ENCODE measurements around the gene UGT1A8. TPM values are rescaled to one million over a fixed set of nuclear protein-coding genes. Genes with fewer than 3 reads are reported as not detected.
"Not testable (repeated sequence)": the region's sequence is repeated elsewhere in the genome, so short reads cannot be mapped to it uniquely, and the experiment has no call there.

The UGT1A8 gene
- total and polyA plus RNA-seq, 8 donors, result not detected

DNA sequence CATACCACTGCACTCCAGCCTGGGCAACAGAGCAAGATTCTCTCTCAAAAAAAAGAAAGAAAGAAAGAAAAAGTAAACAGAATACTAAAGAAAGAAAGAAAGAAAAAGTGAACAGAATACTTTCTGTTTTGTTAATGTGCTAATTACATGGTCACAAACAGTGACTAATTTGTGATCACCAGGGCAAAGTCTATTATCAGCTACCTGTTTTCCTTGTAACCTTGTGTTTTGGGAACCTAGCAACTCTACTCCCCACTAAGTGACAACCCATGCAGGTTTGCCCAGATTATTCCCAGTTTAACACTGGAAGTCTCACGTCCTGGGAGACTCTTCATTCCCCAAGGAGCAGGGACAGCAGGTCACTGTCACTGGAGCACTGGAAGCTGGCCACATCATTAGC is 37.6 kb downstream of the UGT1A8 start:
- no peak overlapping the region for H3K27ac ChIP-seq
- no peaks in the 10 kb centered on the region for H3K36me3 ChIP-seq
- ATAC-seq, result no peak
- H3K4me3 ChIP-seq, result no peak overlapping the region
- no peaks in the 10 kb centered on the region for H3K27me3 ChIP-seq
- H3K4me1 ChIP-seq, result no peaks in the 10 kb centered on the region
- no peak for TF ChIP-seq CTCF (IDR thresholded peaks at IDR 0.05)
- DNase-seq, result no peak
- H3K9me3 ChIP-seq, result no peaks in the 10 kb centered on the region
- intact Hi-C loops (cut with DNase I), result no loop called here

DNA sequence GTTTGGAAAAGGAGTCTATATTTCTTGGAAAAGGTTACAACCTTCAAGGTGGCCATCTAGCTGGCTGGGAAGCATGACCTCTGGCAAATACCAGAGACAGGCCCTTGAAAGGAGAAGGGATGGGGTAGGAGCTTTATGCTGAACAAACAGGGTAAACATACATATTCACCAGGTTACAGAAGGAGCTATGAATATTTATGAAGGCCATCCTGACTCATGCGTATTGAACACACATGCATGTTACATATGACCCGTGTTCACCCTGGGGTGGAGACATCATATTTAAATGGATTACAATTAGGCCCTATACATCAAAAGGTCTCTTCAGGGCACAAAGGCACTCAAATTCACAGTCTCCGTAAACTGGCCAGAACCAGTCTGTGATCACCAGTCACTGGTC is 38.5 kb downstream of the UGT1A8 start:
- H3K27ac ChIP-seq; H3K9me3 ChIP-seq; H3K4me1 ChIP-seq; intact Hi-C loops (cut with DNase I); H3K4me3 ChIP-seq; H3K36me3 ChIP-seq; H3K27me3 ChIP-seq; DNase-seq; ATAC-seq: not testable (repeated sequence)

DNA sequence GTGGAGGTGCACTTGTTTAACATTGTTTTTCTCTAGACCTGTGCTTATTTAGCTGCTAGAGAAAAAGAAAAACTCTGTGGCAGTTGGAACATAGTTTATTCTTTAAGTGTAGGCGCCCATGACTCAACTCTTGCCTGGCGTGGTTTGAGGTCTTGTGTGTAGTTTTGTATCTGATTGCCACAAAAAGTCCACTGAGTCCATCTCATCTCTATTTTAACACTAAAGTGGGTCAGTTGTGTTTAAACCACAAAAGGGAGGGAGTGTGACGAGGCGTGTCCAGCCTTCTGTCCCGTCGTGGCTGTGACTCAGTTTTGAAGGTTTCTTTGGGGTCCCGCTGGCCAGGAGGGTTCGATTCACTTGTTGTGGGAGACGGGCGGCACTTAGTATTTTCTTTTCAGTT is 39.0 kb downstream of the UGT1A8 start:
- ATAC-seq, result no peak
- no peak for TF ChIP-seq CTCF (IDR thresholded peaks at IDR 0.05)
- H3K4me1 ChIP-seq, result no peaks in the 10 kb centered on the region
- no peaks in the 10 kb centered on the region for H3K9me3 ChIP-seq
- DNase-seq, result peak in 1 of 4 donors; percentile 19
- H3K27ac ChIP-seq, result no peak overlapping the region
- H3K36me3 ChIP-seq, result no peaks in the 10 kb centered on the region
- H3K4me3 ChIP-seq, result no peak overlapping the region
- H3K27me3 ChIP-seq, result no peaks in the 10 kb centered on the region
- intact Hi-C loops (cut with DNase I), result no loop called here

DNA sequence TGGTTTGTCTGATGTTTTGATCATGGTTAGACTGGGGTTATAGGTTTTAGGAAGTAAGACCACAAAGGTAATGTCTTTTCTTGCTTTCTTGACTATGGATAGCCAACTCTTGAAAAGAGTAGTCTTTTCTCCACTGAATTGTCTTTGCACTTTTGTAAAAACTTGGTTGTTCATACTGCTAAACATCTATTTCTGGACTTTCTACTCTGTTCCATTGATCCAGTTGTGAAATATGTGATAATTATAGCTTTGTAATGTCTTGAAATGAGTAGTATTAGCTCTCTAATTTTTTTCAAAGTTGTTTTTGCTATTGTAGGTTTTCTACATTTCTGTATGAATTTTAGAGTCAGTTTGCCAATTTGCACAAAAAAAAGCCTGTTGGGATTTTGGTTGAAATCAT is 41.2 kb downstream of the UGT1A8 start:
- no peak overlapping the region for H3K27ac ChIP-seq
- no peaks in the 10 kb centered on the region for H3K36me3 ChIP-seq
- no peaks in the 10 kb centered on the region for H3K9me3 ChIP-seq
- H3K27me3 ChIP-seq, result no peaks in the 10 kb centered on the region
- no peak overlapping the region for H3K4me3 ChIP-seq
- no peak for DNase-seq
- TF ChIP-seq CTCF (IDR thresholded peaks at IDR 0.05), result no peak
- no peak for ATAC-seq
- H3K4me1 ChIP-seq, result no peaks in the 10 kb centered on the region
- intact Hi-C loops (cut with DNase I), result no loop called here

DNA sequence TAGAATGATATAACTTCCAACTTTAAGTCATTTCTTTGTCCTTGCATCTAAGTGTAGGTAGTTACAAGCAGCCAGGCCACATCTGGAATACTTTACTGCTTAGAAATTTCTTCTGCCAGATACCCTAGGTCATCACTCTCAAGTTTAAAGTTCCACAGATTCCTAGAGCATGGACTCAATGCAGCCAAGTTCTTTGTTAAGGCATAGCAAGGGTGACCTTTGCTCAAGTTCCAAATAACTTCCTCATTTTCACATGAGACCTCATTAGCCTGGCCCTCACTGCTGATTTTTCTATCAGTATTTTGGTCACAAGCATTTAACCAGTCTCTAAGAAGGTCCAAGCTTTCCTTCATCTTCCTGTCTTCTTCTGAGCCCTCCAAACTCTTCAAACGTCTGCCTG is 46.5 kb downstream of the UGT1A8 start:
- DNase-seq, result no peak
- H3K9me3 ChIP-seq, result peaks cover 0 to 7% of the 10 kb centered on the region in 2 donors
- ATAC-seq, result no peak
- no peaks in the 10 kb centered on the region for H3K4me1 ChIP-seq
- H3K36me3 ChIP-seq, result no peaks in the 10 kb centered on the region
- intact Hi-C loops (cut with DNase I), result no loop called here
- no peak overlapping the region for H3K4me3 ChIP-seq
- no peaks in the 10 kb centered on the region for H3K27me3 ChIP-seq
- TF ChIP-seq CTCF (IDR thresholded peaks at IDR 0.05), result no peak
- H3K27ac ChIP-seq, result no peak overlapping the region

DNA sequence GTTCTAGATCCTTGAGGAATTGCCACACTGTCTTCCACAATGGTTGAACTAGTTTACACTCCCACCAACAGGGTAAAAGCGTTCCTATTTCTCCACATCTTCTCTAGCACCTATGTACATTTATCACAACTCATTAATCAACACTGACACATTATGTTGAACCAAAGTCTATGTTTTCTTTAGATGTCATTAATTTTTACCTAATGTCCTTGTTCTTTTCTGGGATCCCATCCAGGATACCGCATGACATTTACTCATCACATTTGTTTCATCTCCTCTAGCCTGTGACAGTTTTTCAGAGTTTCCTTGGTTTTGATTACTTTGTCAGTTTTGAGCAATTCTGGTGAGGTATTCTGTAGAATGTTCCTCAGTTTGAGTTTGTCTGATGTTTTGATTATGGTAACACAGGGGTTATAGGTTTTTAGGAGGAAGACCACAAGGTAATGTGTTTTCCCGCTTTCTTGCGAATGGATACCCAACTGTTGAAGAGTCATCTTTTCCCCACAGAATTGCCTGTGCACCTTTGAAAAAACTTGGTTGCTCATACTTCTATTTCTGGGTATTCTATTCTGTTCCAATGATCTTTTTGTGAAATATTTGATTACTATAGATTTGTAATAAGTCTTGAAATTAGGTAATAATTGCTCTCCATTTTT is 51.3 kb downstream of the UGT1A8 start:
- ATAC-seq, result no peak
- intact Hi-C loops (cut with DNase I), result no loop called here
- peaks cover 0 to 6% of the 10 kb centered on the region in 2 donors for H3K9me3 ChIP-seq
- no peak overlapping the region for H3K4me3 ChIP-seq
- H3K27me3 ChIP-seq, result no peaks in the 10 kb centered on the region
- no peaks in the 10 kb centered on the region for H3K4me1 ChIP-seq
- no peak overlapping the region for H3K27ac ChIP-seq
- H3K36me3 ChIP-seq, result no peaks in the 10 kb centered on the region
- no peak for DNase-seq
- TF ChIP-seq CTCF (IDR thresholded peaks at IDR 0.05), result no peak

Data from left lung (tissue), 10 donors.